ENCODE results near the gene CLCF1. TPM values are rescaled to one million over a fixed set of nuclear protein-coding genes. Genes with fewer than 3 reads are reported as not detected.
A peak's percentile ranks its signal among the peaks of the same experiment; 100 is the strongest.

CLCF1 gene
- total and polyA plus RNA-seq, 2 of the 13 experiments (the other 11 are each of a cell fraction or from before 2014, with no cell fraction given): 0.49 to 0.78 TPM

DNA sequence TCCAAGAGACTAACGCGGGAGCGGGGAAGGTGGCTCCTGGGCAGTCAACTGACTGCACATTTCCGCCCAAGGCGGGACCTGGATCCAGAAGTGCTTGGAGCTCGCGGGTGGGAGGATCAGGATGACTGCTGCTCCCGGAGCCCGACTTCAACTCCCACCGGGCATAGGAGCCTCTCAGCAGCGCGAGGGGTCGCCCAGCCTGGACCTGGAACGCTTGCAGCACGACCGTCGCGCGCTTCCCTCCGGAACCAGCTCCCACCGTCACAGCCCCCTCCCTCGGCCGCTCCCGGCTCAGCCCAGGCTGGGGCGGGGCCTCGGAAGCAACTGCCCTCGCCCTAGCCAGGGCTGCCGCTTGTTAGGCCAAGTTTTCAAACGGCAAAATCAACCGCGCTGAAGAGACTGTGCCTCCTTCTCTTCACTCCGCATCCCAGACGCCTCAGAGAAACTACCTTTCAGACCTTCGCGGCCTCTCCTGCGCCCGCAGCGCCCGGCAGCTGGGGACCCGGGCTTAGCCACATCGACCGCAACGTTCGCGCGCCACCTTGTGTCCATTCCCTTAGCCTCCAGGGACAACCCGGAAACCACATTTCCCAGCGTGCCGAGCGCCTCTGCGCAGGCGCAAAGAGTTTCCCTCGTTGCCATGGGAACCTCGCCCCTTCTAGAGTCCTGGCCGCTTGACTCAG is 56.1 kb downstream of the CLCF1 start (continued):
- TF ChIP-seq, protein P1, sequence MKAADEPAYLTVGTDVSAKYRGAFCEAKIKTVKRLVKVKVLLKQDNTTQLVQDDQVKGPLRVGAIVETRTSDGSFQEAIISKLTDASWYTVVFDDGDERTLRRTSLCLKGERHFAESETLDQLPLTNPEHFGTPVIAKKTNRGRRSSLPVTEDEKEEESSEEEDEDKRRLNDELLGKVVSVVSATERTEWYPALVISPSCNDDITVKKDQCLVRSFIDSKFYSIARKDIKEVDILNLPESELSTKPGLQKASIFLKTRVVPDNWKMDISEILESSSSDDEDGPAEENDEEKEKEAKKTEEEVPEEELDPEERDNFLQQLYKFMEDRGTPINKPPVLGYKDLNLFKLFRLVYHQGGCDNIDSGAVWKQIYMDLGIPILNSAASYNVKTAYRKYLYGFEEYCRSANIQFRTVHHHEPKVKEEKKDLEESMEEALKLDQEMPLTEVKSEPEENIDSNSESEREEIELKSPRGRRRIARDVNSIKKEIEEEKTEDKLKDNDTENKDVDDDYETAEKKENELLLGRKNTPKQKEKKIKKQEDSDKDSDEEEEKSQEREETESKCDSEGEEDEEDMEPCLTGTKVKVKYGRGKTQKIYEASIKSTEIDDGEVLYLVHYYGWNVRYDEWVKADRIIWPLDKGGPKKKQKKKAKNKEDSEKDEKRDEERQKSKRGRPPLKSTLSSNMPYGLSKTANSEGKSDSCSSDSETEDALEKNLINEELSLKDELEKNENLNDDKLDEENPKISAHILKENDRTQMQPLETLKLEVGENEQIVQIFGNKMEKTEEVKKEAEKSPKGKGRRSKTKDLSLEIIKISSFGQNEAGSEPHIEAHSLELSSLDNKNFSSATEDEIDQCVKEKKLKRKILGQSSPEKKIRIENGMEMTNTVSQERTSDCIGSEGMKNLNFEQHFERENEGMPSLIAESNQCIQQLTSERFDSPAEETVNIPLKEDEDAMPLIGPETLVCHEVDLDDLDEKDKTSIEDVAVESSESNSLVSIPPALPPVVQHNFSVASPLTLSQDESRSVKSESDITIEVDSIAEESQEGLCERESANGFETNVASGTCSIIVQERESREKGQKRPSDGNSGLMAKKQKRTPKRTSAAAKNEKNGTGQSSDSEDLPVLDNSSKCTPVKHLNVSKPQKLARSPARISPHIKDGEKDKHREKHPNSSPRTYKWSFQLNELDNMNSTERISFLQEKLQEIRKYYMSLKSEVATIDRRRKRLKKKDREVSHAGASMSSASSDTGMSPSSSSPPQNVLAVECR (CRISPR knock-in tag; IDR thresholded peaks at IDR 0.05; ENCODE audit: borderline replicate concordance): peak; percentile 93
- TF ChIP-seq ZNF367 (CRISPR knock-in tag; IDR thresholded peaks at IDR 0.05; ENCODE audit: borderline replicate concordance) (no peak), ZSCAN9 (CRISPR knock-in tag; IDR thresholded peaks at IDR 0.05; ENCODE audit: borderline replicate concordance) (peak; percentile 59; the same call in 1 of the 2 replicates), MAFG (CRISPR knock-in tag; IDR thresholded peaks at IDR 0.05) (no peak), RARG (CRISPR knock-in tag; IDR thresholded peaks at IDR 0.05; ENCODE audit: low read depth) (no peak), YEATS4 (CRISPR knock-in tag; IDR thresholded peaks at IDR 0.05; ENCODE audit: borderline replicate concordance) (peak; percentile 69), MEF2D (CRISPR knock-in tag; IDR thresholded peaks at IDR 0.05) (peak; percentile 75; the same call in 1 of the 2 replicates), MTA3 (CRISPR knock-in tag; IDR thresholded peaks at IDR 0.05) (no peak), SIN3A (IDR thresholded peaks at IDR 0.05; ENCODE audit: borderline replicate concordance, low read depth, low read length) (no peak), REXO4 (CRISPR knock-in tag; IDR thresholded peaks at IDR 0.05; ENCODE audit: borderline replicate concordance) (no peak), ZFP82 (CRISPR knock-in tag; IDR thresholded peaks at IDR 0.05; ENCODE audit: borderline replicate concordance) (no peak; the same call in 1 of the 2 replicates), FOSL1 (CRISPR knock-in tag; IDR thresholded peaks at IDR 0.05; ENCODE audit: borderline replicate concordance) (no peak), ZNF878 (CRISPR knock-in tag; IDR thresholded peaks at IDR 0.05) (no peak), CBX5 (CRISPR knock-in tag; IDR thresholded peaks at IDR 0.05; ENCODE audit: borderline replicate concordance) (peak; percentile 68; the same call in 1 of the 2 replicates), PRMT3 (CRISPR knock-in tag; IDR thresholded peaks at IDR 0.05; ENCODE audit: borderline replicate concordance, low read depth) (no peak)
- TF ChIP-seq, protein P2, sequence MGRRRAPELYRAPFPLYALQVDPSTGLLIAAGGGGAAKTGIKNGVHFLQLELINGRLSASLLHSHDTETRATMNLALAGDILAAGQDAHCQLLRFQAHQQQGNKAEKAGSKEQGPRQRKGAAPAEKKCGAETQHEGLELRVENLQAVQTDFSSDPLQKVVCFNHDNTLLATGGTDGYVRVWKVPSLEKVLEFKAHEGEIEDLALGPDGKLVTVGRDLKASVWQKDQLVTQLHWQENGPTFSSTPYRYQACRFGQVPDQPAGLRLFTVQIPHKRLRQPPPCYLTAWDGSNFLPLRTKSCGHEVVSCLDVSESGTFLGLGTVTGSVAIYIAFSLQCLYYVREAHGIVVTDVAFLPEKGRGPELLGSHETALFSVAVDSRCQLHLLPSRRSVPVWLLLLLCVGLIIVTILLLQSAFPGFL (CRISPR knock-in tag; IDR thresholded peaks at IDR 0.05): no peak
- TF ChIP-seq, protein P3, sequence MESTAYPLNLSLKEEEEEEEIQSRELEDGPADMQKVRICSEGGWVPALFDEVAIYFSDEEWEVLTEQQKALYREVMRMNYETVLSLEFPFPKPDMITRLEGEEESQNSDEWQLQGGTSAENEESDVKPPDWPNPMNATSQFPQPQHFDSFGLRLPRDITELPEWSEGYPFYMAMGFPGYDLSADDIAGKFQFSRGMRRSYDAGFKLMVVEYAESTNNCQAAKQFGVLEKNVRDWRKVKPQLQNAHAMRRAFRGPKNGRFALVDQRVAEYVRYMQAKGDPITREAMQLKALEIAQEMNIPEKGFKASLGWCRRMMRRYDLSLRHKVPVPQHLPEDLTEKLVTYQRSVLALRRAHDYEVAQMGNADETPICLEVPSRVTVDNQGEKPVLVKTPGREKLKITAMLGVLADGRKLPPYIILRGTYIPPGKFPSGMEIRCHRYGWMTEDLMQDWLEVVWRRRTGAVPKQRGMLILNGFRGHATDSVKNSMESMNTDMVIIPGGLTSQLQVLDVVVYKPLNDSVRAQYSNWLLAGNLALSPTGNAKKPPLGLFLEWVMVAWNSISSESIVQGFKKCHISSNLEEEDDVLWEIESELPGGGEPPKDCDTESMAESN (CRISPR knock-in tag; conservative IDR thresholded peaks at IDR 0.05): peak; percentile 57
- TF ChIP-seq, protein P4, sequence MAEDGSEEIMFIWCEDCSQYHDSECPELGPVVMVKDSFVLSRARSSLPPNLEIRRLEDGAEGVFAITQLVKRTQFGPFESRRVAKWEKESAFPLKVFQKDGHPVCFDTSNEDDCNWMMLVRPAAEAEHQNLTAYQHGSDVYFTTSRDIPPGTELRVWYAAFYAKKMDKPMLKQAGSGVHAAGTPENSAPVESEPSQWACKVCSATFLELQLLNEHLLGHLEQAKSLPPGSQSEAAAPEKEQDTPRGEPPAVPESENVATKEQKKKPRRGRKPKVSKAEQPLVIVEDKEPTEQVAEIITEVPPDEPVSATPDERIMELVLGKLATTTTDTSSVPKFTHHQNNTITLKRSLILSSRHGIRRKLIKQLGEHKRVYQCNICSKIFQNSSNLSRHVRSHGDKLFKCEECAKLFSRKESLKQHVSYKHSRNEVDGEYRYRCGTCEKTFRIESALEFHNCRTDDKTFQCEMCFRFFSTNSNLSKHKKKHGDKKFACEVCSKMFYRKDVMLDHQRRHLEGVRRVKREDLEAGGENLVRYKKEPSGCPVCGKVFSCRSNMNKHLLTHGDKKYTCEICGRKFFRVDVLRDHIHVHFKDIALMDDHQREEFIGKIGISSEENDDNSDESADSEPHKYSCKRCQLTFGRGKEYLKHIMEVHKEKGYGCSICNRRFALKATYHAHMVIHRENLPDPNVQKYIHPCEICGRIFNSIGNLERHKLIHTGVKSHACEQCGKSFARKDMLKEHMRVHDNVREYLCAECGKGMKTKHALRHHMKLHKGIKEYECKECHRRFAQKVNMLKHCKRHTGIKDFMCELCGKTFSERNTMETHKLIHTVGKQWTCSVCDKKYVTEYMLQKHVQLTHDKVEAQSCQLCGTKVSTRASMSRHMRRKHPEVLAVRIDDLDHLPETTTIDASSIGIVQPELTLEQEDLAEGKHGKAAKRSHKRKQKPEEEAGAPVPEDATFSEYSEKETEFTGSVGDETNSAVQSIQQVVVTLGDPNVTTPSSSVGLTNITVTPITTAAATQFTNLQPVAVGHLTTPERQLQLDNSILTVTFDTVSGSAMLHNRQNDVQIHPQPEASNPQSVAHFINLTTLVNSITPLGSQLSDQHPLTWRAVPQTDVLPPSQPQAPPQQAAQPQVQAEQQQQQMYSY (CRISPR knock-in tag; IDR thresholded peaks at IDR 0.05): no peak

All from HepG2 (cell line).